H1 (cell line): ENCODE measurements around the gene RIN2. TPM values are rescaled to one million over a fixed set of nuclear protein-coding genes. Genes with fewer than 3 reads are reported as not detected.

Experiments
- ATF3 ChIP-seq: IDR thresholded peaks from 2 replicates; pipeline ENCODE4 v1.6.1; 2011; ENCODE audit warnings: low read depth, mild to moderate bottlenecking, low read length; ENCODE audit not compliant: insufficient read depth
- BACH1 ChIP-seq: IDR thresholded peaks from 2 replicates; pipeline ENCODE4 v1.6.1; 2012; ENCODE audit warnings: low read length, improper control_type of control experiment
- CEBPB ChIP-seq: IDR thresholded peaks from 2 replicates; pipeline ENCODE4 v1.6.1; 2012; ENCODE audit warnings: low read depth, low read length
- CHD2 ChIP-seq: IDR thresholded peaks from 2 replicates; pipeline ENCODE4 v1.6.1; 2012; ENCODE audit warnings: low read length, improper control_type of control experiment
- KDM1A ChIP-seq: fragments of 200-600, 300-600 bp; sonication (generic); IDR thresholded peaks from 2 replicates; pipeline ENCODE4 v1.7.1; 2016; ENCODE audit warnings: mild to moderate bottlenecking, low read length, borderline replicate concordance
- RAD21 ChIP-seq, 2 experiments: IDR thresholded peaks in 1 of 2; conservative IDR thresholded peaks in 1 of 2; 2 replicates each; pipeline ENCODE4 v1.6.1; 2011; ENCODE audit warnings: low read depth in 2 of 2, low read length in 2 of 2, improper control_type of control experiment in 1 of 2, inconsistent platforms in 1 of 2, mild to moderate bottlenecking in 1 of 2, moderate library complexity in 1 of 2
- SP1 ChIP-seq: IDR thresholded peaks from 2 replicates; pipeline ENCODE4 v1.6.1; 2011; ENCODE audit warnings: low read depth, low read length
- YY1 ChIP-seq: IDR thresholded peaks from 2 replicates; pipeline ENCODE4 v1.6.1; 2011; ENCODE audit warnings: low read depth, mild to moderate bottlenecking, low read length
- polyA plus RNA-seq, 7 experiments: library from polyadenylated mRNA; depleted of rRNA in 3 of 7; stranded (reverse) in 5 of 7; unstranded in 2 of 7; fragments of >200 nt in 5 of 7; fragments of 200-250 nt in 2 of 7; gene quantifications; 1 replicate in 5 of 7; 2 replicates in 1 of 7; 4 replicates in 1 of 7; pipeline versions ENCODE4 v1.2.1 to v1.2.3, GENCODE V29; 2011 to 2013; ENCODE audit warnings: missing spikeins in 2 of 7, mixed read lengths in 2 of 7
- total RNA-seq: library from RNA; stranded (reverse); fragmentation: NEBNext Ultra II Directional; extraction: Animal tissue kit (Norgen Biotek cat#: 25700); gene quantifications from 2 replicates; pipeline ENCODE4 v1.2.1, GENCODE V29; 2021
- TF ChIP-seq, protein P1 (sequence below): fragments of 300-600 bp; sonication (generic); IDR thresholded peaks from 2 replicates; pipeline ENCODE4 v1.7.1; 2012; ENCODE audit warnings: low read length, moderate library complexity, mild to moderate bottlenecking, inconsistent platforms; ENCODE audit not compliant: insufficient replicate concordance
- TF ChIP-seq, protein P2 (sequence below): IDR thresholded peaks from 2 replicates; pipeline ENCODE4 v1.6.1; 2012; ENCODE audit warnings: inconsistent platforms

Gene RIN2
- total and polyA plus RNA-seq, 2 of the 8 experiments (the other 6 are each of a cell fraction or from before 2014, with no cell fraction given): 0.20 to 1.3 TPM

GRCh38 chr20:19742974-19743639 is 15.0 kb upstream of the RIN2 start (continued):
- TF ChIP-seq, protein P1, sequence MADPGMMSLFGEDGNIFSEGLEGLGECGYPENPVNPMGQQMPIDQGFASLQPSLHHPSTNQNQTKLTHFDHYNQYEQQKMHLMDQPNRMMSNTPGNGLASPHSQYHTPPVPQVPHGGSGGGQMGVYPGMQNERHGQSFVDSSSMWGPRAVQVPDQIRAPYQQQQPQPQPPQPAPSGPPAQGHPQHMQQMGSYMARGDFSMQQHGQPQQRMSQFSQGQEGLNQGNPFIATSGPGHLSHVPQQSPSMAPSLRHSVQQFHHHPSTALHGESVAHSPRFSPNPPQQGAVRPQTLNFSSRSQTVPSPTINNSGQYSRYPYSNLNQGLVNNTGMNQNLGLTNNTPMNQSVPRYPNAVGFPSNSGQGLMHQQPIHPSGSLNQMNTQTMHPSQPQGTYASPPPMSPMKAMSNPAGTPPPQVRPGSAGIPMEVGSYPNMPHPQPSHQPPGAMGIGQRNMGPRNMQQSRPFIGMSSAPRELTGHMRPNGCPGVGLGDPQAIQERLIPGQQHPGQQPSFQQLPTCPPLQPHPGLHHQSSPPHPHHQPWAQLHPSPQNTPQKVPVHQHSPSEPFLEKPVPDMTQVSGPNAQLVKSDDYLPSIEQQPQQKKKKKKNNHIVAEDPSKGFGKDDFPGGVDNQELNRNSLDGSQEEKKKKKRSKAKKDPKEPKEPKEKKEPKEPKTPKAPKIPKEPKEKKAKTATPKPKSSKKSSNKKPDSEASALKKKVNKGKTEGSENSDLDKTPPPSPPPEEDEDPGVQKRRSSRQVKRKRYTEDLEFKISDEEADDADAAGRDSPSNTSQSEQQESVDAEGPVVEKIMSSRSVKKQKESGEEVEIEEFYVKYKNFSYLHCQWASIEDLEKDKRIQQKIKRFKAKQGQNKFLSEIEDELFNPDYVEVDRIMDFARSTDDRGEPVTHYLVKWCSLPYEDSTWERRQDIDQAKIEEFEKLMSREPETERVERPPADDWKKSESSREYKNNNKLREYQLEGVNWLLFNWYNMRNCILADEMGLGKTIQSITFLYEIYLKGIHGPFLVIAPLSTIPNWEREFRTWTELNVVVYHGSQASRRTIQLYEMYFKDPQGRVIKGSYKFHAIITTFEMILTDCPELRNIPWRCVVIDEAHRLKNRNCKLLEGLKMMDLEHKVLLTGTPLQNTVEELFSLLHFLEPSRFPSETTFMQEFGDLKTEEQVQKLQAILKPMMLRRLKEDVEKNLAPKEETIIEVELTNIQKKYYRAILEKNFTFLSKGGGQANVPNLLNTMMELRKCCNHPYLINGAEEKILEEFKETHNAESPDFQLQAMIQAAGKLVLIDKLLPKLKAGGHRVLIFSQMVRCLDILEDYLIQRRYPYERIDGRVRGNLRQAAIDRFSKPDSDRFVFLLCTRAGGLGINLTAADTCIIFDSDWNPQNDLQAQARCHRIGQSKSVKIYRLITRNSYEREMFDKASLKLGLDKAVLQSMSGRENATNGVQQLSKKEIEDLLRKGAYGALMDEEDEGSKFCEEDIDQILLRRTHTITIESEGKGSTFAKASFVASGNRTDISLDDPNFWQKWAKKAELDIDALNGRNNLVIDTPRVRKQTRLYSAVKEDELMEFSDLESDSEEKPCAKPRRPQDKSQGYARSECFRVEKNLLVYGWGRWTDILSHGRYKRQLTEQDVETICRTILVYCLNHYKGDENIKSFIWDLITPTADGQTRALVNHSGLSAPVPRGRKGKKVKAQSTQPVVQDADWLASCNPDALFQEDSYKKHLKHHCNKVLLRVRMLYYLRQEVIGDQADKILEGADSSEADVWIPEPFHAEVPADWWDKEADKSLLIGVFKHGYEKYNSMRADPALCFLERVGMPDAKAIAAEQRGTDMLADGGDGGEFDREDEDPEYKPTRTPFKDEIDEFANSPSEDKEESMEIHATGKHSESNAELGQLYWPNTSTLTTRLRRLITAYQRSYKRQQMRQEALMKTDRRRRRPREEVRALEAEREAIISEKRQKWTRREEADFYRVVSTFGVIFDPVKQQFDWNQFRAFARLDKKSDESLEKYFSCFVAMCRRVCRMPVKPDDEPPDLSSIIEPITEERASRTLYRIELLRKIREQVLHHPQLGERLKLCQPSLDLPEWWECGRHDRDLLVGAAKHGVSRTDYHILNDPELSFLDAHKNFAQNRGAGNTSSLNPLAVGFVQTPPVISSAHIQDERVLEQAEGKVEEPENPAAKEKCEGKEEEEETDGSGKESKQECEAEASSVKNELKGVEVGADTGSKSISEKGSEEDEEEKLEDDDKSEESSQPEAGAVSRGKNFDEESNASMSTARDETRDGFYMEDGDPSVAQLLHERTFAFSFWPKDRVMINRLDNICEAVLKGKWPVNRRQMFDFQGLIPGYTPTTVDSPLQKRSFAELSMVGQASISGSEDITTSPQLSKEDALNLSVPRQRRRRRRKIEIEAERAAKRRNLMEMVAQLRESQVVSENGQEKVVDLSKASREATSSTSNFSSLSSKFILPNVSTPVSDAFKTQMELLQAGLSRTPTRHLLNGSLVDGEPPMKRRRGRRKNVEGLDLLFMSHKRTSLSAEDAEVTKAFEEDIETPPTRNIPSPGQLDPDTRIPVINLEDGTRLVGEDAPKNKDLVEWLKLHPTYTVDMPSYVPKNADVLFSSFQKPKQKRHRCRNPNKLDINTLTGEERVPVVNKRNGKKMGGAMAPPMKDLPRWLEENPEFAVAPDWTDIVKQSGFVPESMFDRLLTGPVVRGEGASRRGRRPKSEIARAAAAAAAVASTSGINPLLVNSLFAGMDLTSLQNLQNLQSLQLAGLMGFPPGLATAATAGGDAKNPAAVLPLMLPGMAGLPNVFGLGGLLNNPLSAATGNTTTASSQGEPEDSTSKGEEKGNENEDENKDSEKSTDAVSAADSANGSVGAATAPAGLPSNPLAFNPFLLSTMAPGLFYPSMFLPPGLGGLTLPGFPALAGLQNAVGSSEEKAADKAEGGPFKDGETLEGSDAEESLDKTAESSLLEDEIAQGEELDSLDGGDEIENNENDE: no peak
- TF ChIP-seq RAD21 (IDR thresholded peaks at IDR 0.05 in 1 of 2, conservative IDR thresholded peaks at IDR 0.05 in 1 of 2; ENCODE audit: low read depth in 2 of 2, low read length in 2 of 2) (no peak), CHD2 (no peak), SP1 (no peak), KDM1A (no peak), YY1 (no peak), ATF3 (no peak), CEBPB (no peak; the same call in 1 of the 2 replicates), BACH1 (no peak)
- TF ChIP-seq, protein P2, sequence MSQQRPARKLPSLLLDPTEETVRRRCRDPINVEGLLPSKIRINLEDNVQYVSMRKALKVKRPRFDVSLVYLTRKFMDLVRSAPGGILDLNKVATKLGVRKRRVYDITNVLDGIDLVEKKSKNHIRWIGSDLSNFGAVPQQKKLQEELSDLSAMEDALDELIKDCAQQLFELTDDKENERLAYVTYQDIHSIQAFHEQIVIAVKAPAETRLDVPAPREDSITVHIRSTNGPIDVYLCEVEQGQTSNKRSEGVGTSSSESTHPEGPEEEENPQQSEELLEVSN: no peak
